PFSK-1 (cell line): ENCODE data around the gene XAB2.

ENCODE experiments used
- FOXP2 ChIP-seq: optimal IDR thresholded peaks from 2 replicates; pipeline ENCODE3; 2011; ENCODE audit warnings: borderline replicate concordance, control low read depth, inconsistent platforms; ENCODE audit not compliant: insufficient read depth; ENCODE audit errors: extremely low read length, extremely low read depth
- POLR2AphosphoS5 ChIP-seq: IDR thresholded peaks from 2 replicates; pipeline ENCODE4 v1.6.1; 2012; ENCODE audit warnings: low read depth, mild to moderate bottlenecking, control low read depth, low read length, moderate library complexity
- SIN3A ChIP-seq: IDR thresholded peaks from 2 replicates; pipeline ENCODE4 v1.6.1; 2012; ENCODE audit warnings: mild to moderate bottlenecking, low read length, moderate library complexity, borderline replicate concordance; ENCODE audit not compliant: insufficient read depth
- TAF1 ChIP-seq: IDR thresholded peaks from 2 replicates; pipeline ENCODE4 v1.6.1; 2012; ENCODE audit warnings: low read length, control low read depth, borderline replicate concordance; ENCODE audit not compliant: insufficient read depth
- TF ChIP-seq, protein P1 (sequence below), 2 experiments: IDR thresholded peaks; 2 replicates each; pipeline versions ENCODE4 v1.6.1 to v1.8.0; 2011 to 2012; ENCODE audit warnings: low read depth in 2 of 2, low read length in 2 of 2, control low read depth in 1 of 2, inconsistent platforms in 1 of 2, mild to moderate bottlenecking in 1 of 2, moderate library complexity in 1 of 2; ENCODE audit not compliant: insufficient read depth in 1 of 2

Gene XAB2

DNA sequence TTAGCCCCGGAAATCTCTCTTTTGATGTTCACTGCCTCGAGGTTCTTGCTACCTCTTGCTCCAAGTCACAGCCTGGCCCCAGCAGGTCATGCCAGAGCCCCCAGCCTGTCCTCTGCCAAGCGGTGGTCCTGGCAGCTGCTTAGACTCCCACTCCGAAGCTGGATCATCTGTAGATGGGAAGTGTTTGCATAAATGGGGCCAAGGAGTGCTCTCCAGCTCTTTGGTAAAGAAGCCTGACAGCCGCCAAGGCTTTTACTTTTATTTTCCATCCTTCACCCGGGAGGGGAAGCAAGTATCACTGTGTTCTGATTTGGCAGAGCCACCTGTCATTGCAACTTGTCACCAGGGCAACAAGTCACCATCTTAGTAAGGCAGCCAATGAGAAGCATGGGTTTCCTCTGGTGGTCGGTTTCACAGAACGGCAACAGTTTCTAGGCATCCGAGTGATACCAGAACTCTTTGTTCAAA lies 28.9 kb upstream of the XAB2 start:
- TF ChIP-seq TAF1 (no peak), SIN3A (no peak), FOXP2 (no peak), POLR2AphosphoS5 (no peak)
- TF ChIP-seq, protein P1, sequence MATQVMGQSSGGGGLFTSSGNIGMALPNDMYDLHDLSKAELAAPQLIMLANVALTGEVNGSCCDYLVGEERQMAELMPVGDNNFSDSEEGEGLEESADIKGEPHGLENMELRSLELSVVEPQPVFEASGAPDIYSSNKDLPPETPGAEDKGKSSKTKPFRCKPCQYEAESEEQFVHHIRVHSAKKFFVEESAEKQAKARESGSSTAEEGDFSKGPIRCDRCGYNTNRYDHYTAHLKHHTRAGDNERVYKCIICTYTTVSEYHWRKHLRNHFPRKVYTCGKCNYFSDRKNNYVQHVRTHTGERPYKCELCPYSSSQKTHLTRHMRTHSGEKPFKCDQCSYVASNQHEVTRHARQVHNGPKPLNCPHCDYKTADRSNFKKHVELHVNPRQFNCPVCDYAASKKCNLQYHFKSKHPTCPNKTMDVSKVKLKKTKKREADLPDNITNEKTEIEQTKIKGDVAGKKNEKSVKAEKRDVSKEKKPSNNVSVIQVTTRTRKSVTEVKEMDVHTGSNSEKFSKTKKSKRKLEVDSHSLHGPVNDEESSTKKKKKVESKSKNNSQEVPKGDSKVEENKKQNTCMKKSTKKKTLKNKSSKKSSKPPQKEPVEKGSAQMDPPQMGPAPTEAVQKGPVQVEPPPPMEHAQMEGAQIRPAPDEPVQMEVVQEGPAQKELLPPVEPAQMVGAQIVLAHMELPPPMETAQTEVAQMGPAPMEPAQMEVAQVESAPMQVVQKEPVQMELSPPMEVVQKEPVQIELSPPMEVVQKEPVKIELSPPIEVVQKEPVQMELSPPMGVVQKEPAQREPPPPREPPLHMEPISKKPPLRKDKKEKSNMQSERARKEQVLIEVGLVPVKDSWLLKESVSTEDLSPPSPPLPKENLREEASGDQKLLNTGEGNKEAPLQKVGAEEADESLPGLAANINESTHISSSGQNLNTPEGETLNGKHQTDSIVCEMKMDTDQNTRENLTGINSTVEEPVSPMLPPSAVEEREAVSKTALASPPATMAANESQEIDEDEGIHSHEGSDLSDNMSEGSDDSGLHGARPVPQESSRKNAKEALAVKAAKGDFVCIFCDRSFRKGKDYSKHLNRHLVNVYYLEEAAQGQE (IDR thresholded peaks at IDR 0.05; ENCODE audit: insufficient read depth in 1 of 2, low read depth in 2 of 2, low read length in 2 of 2), result no peak

DNA sequence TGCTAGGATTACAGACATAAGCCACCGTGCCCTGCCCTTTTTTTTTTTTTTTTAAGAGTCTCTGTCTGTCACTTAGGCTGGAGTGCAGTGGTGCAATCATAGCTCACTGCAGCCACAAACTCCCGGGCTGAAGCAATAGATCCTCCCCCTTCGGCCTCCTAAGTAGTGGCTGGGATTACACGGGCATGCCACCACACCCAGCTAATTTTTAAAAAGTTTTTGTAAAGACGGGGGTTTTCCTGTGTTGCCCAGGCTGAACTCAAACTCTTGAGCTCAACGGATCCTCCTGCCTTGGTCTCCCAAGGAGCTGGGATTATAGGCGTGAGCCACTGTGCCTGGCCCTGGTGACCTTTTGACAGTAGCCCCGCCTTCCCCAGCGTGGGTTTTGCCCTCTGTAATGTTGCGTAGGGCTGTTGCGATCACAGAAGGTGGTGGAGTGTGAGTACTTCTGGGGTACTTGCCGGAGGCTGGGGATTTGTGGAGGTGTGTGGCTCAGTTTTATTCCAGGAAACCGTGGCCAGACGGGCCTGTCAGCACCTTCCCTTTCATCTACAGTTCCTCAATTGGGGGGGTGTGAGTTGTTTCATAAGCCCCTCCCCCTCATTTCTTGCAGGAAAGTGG lies 27.9 kb upstream of the XAB2 start:
- TF ChIP-seq POLR2AphosphoS5 (no peak), FOXP2 (no peak), TAF1 (no peak), SIN3A (no peak)
- TF ChIP-seq, protein P1 (IDR thresholded peaks at IDR 0.05; ENCODE audit: insufficient read depth in 1 of 2, low read depth in 2 of 2, low read length in 2 of 2), result no peak

DNA sequence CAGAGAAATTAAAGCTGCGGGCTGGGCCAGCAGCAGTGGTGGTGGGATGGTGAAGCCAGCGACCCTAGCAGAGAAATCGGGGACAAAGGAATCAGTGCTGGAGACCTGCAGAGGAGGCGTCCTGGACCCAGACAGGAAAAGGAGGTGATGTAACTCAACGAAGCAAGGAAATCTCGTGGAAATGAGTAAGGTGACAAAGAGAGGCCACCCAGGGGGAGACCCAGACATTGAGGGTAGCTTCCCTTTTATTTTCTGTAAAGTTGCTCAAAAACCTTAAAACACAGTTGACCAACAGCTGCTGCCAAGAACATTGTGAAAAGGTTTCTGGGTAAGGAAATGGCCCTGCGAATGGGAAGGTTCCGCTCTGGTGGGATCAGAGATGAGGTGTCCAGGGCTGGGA lies 26.2 kb upstream of the XAB2 start:
- TF ChIP-seq, protein P1 (IDR thresholded peaks at IDR 0.05; ENCODE audit: insufficient read depth in 1 of 2, low read depth in 2 of 2, low read length in 2 of 2), result no peak

DNA sequence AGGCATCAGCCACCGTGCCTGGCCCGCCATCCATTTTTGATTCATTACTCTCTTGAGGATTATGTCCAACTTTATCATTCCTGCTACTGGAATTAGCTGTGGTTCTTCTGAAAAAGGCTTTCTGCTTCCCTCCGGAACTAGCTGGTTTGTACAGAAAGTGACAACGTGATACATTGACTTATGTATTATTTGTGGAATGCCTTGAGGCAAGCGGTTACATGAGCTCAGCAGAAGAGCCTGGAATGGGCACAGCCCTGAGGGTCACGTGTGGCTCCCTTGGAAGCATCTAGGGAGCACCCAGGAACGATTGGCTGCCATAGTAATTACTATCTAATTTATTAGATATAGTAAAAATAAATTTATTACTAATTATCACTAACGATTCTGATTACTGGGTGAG lies 25.1 kb upstream of the XAB2 start:
- TF ChIP-seq, protein P1 (IDR thresholded peaks at IDR 0.05; ENCODE audit: insufficient read depth in 1 of 2, low read depth in 2 of 2, low read length in 2 of 2), result no peak

DNA sequence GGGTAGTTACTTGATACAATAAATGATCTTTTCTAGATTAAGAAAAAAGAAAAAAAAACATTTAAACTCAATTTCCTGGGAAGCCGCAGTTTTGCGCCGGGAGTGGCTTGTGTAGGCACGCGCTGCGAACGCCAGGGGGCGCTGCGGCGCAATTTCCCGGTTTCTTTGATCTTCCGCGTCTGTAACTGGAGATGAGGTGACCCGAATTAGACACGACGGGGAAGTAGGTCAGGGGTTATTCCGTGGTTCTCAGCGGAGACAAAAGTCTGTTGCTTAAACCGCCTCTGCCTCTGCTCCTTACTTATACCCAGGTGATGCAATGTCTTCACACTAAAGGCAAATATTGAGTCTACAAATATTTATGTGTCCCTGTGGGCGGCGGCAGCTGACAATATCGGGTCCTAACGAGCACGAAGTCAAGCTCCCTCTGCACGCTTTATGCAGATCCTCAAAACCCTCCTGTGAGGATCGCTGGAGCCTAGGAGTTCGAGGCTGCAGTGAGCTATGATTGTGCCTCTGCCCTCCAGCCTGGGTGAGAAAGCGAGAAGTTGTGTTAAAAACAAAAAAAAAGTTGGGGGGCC lies 22.8 kb upstream of the XAB2 start:
- TF ChIP-seq POLR2AphosphoS5 (no peak), SIN3A (no peak), TAF1 (no peak), FOXP2 (no peak)
- TF ChIP-seq, protein P1 (IDR thresholded peaks at IDR 0.05; ENCODE audit: insufficient read depth in 1 of 2, low read depth in 2 of 2, low read length in 2 of 2), result no peak
